Measurements from ENCODE around the gene PEPD. TPM values are rescaled to one million over a fixed set of nuclear protein-coding genes. Genes with fewer than 3 reads are reported as not detected.

Gene PEPD
- total RNA-seq, 1 experiment from 2014 or later, result 40.5 TPM

- Histone ChIP-seq H4K20me1 (ENCODE audit: insufficient read depth) (no peaks in the 10 kb centered on the region), H3K79me2 (ENCODE audit: insufficient read depth, low read length) (no peaks in the 10 kb centered on the region), H3K4me1 (ENCODE audit: control insufficient read depth in 1 of 2, insufficient read depth in 2 of 2, low read length in 2 of 2) (no peaks in the 10 kb centered on the region), H3K9me3 (ENCODE audit: control insufficient read depth in 1 of 2, insufficient read depth in 1 of 2, low read depth in 1 of 2, low read length in 2 of 2) (no peaks in the 10 kb centered on the region), H3K9ac (ENCODE audit: low read length) (no peak overlapping the region), H3K9me2 (ENCODE audit: insufficient read depth) (no peaks in the 10 kb centered on the region), H3K27me3 (ENCODE audit: insufficient read depth, low read length) (no peaks in the 10 kb centered on the region), H2AFZ (ENCODE audit: low read depth, low read length, poor library complexity, severe bottlenecking) (no peak overlapping the region), H3K4me3 (replicated peaks in 1 of 2; ENCODE audit: low read depth in 1 of 2, low read length in 2 of 2) (no peak overlapping the region), H3K36me3 (ENCODE audit: control insufficient read depth in 1 of 2, insufficient read depth in 2 of 2, low read length in 2 of 2) (no peaks in the 10 kb centered on the region), H3K27ac (ENCODE audit: low read depth, low read length) (no peak overlapping the region), H3K4me2 (ENCODE audit: low read length) (no peak overlapping the region)
- TF ChIP-seq TCF7L2 (IDR thresholded peaks at IDR 0.05; ENCODE audit: borderline replicate concordance, extremely low read depth, insufficient read depth, insufficient read length) (no peak), SP1 (IDR thresholded peaks at IDR 0.05; ENCODE audit: low read depth) (no peak), EZH2phosphoT487 (IDR thresholded peaks at IDR 0.05; ENCODE audit: borderline replicate concordance) (no peak), ATF3 (IDR thresholded peaks at IDR 0.05) (no peak), POLR2A (IDR thresholded peaks at IDR 0.05; ENCODE audit: borderline replicate concordance, extremely low read depth, insufficient read depth, insufficient read length) (no peak), YY1 (IDR thresholded peaks at IDR 0.05; ENCODE audit: extremely low read depth, insufficient replicate concordance, low read depth, low read length) (no peak), SIN3A (IDR thresholded peaks at IDR 0.05; ENCODE audit: low read depth) (no peak), CEBPB (IDR thresholded peaks at IDR 0.05; ENCODE audit: low read depth) (no peak), EGR1 (IDR thresholded peaks at IDR 0.05; ENCODE audit: low read depth) (no peak), ZNF274 (IDR thresholded peaks at IDR 0.05; ENCODE audit: low read depth, low read length) (no peak), JUND (IDR thresholded peaks at IDR 0.05) (no peak), CBX3 (IDR thresholded peaks at IDR 0.05; ENCODE audit: low read depth) (no peak), SRF (IDR thresholded peaks at IDR 0.05; ENCODE audit: low read depth) (no peak), ELF1 (IDR thresholded peaks at IDR 0.05; ENCODE audit: borderline replicate concordance, low read depth) (no peak), FOSL1 (IDR thresholded peaks at IDR 0.05; ENCODE audit: low read depth) (no peak), EZH2 (IDR thresholded peaks at IDR 0.05) (no peak)
- TF ChIP-seq, protein P1, sequence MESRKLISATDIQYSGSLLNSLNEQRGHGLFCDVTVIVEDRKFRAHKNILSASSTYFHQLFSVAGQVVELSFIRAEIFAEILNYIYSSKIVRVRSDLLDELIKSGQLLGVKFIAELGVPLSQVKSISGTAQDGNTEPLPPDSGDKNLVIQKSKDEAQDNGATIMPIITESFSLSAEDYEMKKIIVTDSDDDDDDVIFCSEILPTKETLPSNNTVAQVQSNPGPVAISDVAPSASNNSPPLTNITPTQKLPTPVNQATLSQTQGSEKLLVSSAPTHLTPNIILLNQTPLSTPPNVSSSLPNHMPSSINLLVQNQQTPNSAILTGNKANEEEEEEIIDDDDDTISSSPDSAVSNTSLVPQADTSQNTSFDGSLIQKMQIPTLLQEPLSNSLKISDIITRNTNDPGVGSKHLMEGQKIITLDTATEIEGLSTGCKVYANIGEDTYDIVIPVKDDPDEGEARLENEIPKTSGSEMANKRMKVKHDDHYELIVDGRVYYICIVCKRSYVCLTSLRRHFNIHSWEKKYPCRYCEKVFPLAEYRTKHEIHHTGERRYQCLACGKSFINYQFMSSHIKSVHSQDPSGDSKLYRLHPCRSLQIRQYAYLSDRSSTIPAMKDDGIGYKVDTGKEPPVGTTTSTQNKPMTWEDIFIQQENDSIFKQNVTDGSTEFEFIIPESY (IDR thresholded peaks at IDR 0.05; ENCODE audit: extremely low read depth, insufficient replicate concordance, low read length), result no peak
- TF ChIP-seq, protein P2, sequence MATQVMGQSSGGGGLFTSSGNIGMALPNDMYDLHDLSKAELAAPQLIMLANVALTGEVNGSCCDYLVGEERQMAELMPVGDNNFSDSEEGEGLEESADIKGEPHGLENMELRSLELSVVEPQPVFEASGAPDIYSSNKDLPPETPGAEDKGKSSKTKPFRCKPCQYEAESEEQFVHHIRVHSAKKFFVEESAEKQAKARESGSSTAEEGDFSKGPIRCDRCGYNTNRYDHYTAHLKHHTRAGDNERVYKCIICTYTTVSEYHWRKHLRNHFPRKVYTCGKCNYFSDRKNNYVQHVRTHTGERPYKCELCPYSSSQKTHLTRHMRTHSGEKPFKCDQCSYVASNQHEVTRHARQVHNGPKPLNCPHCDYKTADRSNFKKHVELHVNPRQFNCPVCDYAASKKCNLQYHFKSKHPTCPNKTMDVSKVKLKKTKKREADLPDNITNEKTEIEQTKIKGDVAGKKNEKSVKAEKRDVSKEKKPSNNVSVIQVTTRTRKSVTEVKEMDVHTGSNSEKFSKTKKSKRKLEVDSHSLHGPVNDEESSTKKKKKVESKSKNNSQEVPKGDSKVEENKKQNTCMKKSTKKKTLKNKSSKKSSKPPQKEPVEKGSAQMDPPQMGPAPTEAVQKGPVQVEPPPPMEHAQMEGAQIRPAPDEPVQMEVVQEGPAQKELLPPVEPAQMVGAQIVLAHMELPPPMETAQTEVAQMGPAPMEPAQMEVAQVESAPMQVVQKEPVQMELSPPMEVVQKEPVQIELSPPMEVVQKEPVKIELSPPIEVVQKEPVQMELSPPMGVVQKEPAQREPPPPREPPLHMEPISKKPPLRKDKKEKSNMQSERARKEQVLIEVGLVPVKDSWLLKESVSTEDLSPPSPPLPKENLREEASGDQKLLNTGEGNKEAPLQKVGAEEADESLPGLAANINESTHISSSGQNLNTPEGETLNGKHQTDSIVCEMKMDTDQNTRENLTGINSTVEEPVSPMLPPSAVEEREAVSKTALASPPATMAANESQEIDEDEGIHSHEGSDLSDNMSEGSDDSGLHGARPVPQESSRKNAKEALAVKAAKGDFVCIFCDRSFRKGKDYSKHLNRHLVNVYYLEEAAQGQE (IDR thresholded peaks at IDR 0.05; ENCODE audit: low read depth), result no peak
- TF ChIP-seq, protein P3, sequence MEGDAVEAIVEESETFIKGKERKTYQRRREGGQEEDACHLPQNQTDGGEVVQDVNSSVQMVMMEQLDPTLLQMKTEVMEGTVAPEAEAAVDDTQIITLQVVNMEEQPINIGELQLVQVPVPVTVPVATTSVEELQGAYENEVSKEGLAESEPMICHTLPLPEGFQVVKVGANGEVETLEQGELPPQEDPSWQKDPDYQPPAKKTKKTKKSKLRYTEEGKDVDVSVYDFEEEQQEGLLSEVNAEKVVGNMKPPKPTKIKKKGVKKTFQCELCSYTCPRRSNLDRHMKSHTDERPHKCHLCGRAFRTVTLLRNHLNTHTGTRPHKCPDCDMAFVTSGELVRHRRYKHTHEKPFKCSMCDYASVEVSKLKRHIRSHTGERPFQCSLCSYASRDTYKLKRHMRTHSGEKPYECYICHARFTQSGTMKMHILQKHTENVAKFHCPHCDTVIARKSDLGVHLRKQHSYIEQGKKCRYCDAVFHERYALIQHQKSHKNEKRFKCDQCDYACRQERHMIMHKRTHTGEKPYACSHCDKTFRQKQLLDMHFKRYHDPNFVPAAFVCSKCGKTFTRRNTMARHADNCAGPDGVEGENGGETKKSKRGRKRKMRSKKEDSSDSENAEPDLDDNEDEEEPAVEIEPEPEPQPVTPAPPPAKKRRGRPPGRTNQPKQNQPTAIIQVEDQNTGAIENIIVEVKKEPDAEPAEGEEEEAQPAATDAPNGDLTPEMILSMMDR (IDR thresholded peaks at IDR 0.05 in 2 of 3, conservative IDR thresholded peaks at IDR 0.05 in 1 of 3; ENCODE audit: borderline replicate concordance in 1 of 3, insufficient read depth in 1 of 3, low read depth in 2 of 3, low read length in 2 of 3), result no peak
- ChIA-PET POLR2A (no interaction called here), RAD21 (ENCODE audit: low non-redundant PET in 1 of 2, low total read pairs in 2 of 2, uncharacterized antibody in 2 of 2, unreplicated experiment in 2 of 2) (no interaction called here), CTCF (interaction anchor here (1.2 to 1.6 kb wide), 2 partner anchors 9 to 32 kb away, joined by 3 to 4 read pairs; no protein-coding TSS in a partner anchor)
- no peak for DNase-seq (ENCODE audit: low read depth, low spot score)
- intact Hi-C loops (cut with micrococcal nuclease), result no loop called here
- no TSS peak for BruUV-seq (replicated peaks)
- ATAC-seq, result no peak
Measured at GRCh38 chr19:33438987-33439781, 82.4 kb downstream of the PEPD start.

Measured in HCT116 (cell line).